ENCODE measurements around the gene RNF20.
"Not testable (repeated sequence)": the region's sequence is repeated elsewhere in the genome, so short reads cannot be mapped to it uniquely, and the experiment has no call there.

DNA sequence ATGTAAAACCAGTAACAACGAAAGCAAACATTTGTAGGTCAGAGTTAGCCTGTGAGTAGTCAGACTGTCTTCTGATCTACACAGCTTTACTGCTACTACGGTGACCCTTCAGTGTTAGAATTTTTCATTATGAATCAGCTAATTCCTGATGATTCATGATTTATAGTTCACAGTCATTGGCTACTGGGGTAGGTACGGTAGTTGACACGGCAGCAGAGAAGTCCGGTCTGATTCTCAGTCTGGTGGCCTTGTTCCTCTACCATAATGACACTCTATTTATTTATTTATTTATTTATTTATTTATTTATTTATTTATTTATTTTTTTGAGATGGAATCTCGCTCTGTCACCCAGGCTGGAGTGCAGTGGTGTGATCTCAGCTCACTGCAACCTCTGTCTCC is 56.4 kb downstream of the RNF20 start:
- TF ChIP-seq, protein P1, sequence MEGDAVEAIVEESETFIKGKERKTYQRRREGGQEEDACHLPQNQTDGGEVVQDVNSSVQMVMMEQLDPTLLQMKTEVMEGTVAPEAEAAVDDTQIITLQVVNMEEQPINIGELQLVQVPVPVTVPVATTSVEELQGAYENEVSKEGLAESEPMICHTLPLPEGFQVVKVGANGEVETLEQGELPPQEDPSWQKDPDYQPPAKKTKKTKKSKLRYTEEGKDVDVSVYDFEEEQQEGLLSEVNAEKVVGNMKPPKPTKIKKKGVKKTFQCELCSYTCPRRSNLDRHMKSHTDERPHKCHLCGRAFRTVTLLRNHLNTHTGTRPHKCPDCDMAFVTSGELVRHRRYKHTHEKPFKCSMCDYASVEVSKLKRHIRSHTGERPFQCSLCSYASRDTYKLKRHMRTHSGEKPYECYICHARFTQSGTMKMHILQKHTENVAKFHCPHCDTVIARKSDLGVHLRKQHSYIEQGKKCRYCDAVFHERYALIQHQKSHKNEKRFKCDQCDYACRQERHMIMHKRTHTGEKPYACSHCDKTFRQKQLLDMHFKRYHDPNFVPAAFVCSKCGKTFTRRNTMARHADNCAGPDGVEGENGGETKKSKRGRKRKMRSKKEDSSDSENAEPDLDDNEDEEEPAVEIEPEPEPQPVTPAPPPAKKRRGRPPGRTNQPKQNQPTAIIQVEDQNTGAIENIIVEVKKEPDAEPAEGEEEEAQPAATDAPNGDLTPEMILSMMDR (IDR thresholded peaks at IDR 0.05) = not testable (repeated sequence)
- TF ChIP-seq POLR2A (IDR thresholded peaks at IDR 0.05) = not testable (repeated sequence)

All from uterus (tissue), 2 donors.